HepG2 (cell line): Measurements from ENCODE around the gene SIK3. TPM values are rescaled to one million over a fixed set of nuclear protein-coding genes. Genes with fewer than 3 reads are reported as not detected.

Experiments used
- ATF7 ChIP-seq, 2 experiments: fragments of 450-650 bp in 1 of 2; sonication (generic) in 1 of 2; formaldehyde crosslinking in 1 of 2; IDR thresholded peaks; 2 replicates each; pipeline versions ENCODE4 v1.4.0 to v1.6.1; 2016 to 2020; ENCODE audit warnings: antibody characterized with exemption in 1 of 2, mild to moderate bottlenecking in 1 of 2, missing genetic modification reagents in 1 of 2
- CTCF ChIP-seq: sonication (generic); formaldehyde crosslinking; IDR thresholded peaks from 2 replicates; pipeline ENCODE4 v1.5.0; 2020; ENCODE audit warnings: mild to moderate bottlenecking, missing genetic modification reagents, moderate library complexity
- FOXM1 ChIP-seq: sonication (generic); formaldehyde crosslinking; IDR thresholded peaks from 2 replicates; pipeline ENCODE4 v1.5.0; 2020; ENCODE audit warnings: missing genetic modification reagents
- GMEB1 ChIP-seq: sonication (generic); formaldehyde crosslinking; IDR thresholded peaks from 2 replicates; pipeline ENCODE4 v1.5.1; 2020; ENCODE audit warnings: missing genetic modification reagents, mild to moderate bottlenecking, borderline replicate concordance
- HDAC1 ChIP-seq: sonication (generic); formaldehyde crosslinking; IDR thresholded peaks from 2 replicates; pipeline ENCODE4 v1.5.1; 2020; ENCODE audit warnings: mild to moderate bottlenecking, missing genetic modification reagents
- KLF12 ChIP-seq: sonication (generic); formaldehyde crosslinking; IDR thresholded peaks from 2 replicates; pipeline ENCODE4 v1.4.0; 2020; ENCODE audit warnings: missing genetic modification reagents, borderline replicate concordance
- MIXL1 ChIP-seq: IDR thresholded peaks from 2 replicates; pipeline ENCODE4 v1.6.1; 2016
- MTA3 ChIP-seq: sonication (generic); formaldehyde crosslinking; IDR thresholded peaks from 2 replicates; pipeline ENCODE4 v1.4.0; 2020; ENCODE audit warnings: missing genetic modification reagents
- PHB2 ChIP-seq: fragments of 450-650 bp; IDR thresholded peaks from 2 replicates; pipeline ENCODE4 v1.6.1; 2018; ENCODE audit not compliant: partially characterized antibody
- RXRA ChIP-seq: sonication (generic); formaldehyde crosslinking; IDR thresholded peaks from 2 replicates; pipeline ENCODE4 v1.5.1; 2020; ENCODE audit warnings: missing genetic modification reagents
- SMC3 ChIP-seq: IDR thresholded peaks from 2 replicates; pipeline ENCODE4 v1.6.1; 2011; ENCODE audit warnings: low read length, improper control_type of control experiment
- SNAPC2 ChIP-seq: sonication (generic); formaldehyde crosslinking; IDR thresholded peaks from 2 replicates; pipeline ENCODE4 v1.8.1; 2022; ENCODE audit warnings: mild to moderate bottlenecking, missing genetic modification reagents
- SNAPC5 ChIP-seq: sonication (generic); formaldehyde crosslinking; IDR thresholded peaks from 2 replicates; pipeline ENCODE4 v1.8.1; 2023; ENCODE audit warnings: mild to moderate bottlenecking, missing genetic modification reagents, borderline replicate concordance
- STAG1 ChIP-seq: sonication (generic); formaldehyde crosslinking; IDR thresholded peaks from 2 replicates; pipeline ENCODE4 v1.4.0; 2020; ENCODE audit warnings: missing genetic modification reagents
- THYN1 ChIP-seq: sonication (generic); formaldehyde crosslinking; IDR thresholded peaks from 2 replicates; pipeline ENCODE4 v1.8.1; 2023; ENCODE audit warnings: low read depth, mild to moderate bottlenecking, moderate library complexity, missing genetic modification reagents, borderline replicate concordance
- ZBTB38 ChIP-seq: sonication (generic); formaldehyde crosslinking; IDR thresholded peaks from 2 replicates; pipeline ENCODE4 v1.5.1; 2020; ENCODE audit warnings: mild to moderate bottlenecking, missing genetic modification reagents
- ZNF17 ChIP-seq: sonication (generic); formaldehyde crosslinking; IDR thresholded peaks from 2 replicates; pipeline ENCODE4 v1.5.0; 2020; ENCODE audit warnings: mild to moderate bottlenecking, missing genetic modification reagents
- ZNF292 ChIP-seq: sonication (generic); formaldehyde crosslinking; IDR thresholded peaks from 2 replicates; pipeline ENCODE4 v1.8.1; 2022; ENCODE audit warnings: mild to moderate bottlenecking, low read depth, missing genetic modification reagents, borderline replicate concordance
- ZNF562 ChIP-seq: sonication (generic); formaldehyde crosslinking; IDR thresholded peaks from 2 replicates; pipeline ENCODE4 v1.8.0; 2022; ENCODE audit warnings: missing genetic modification reagents, borderline replicate concordance
- polyA plus RNA-seq, 8 experiments: library from polyadenylated mRNA; depleted of rRNA in 3 of 8; stranded (reverse) in 7 of 8; unstranded in 1 of 8; fragments of >200 nt; fragmentation: Illumina TruSeq in 4 of 8; extraction: Trizol in 4 of 8; gene quantifications; 2 replicates each; pipeline versions ENCODE4 v1.2.1 to v1.2.3, GENCODE V29; 2011 to 2016; ENCODE audit warnings: low read depth in 4 of 8, missing spikeins in 1 of 8, mixed read lengths in 1 of 8; ENCODE audit not compliant: insufficient read depth in 1 of 8
- total RNA-seq, 5 experiments: library from RNA; depleted of rRNA; stranded (reverse); fragments of >200 nt; fragmentation: Illumina TruSeq; extraction: Trizol; gene quantifications; 2 replicates each; pipeline ENCODE4 v1.2.3, GENCODE V29; 2016; ENCODE audit warnings: low read depth in 1 of 5

SIK3 gene
- total and polyA plus RNA-seq, 2 of the 13 experiments (the other 11 are each of a cell fraction or from before 2014, with no cell fraction given) = 5.7 to 9.8 TPM

GRCh38 chr11:116879800-116880625 lies 218.2 kb downstream of the SIK3 start (continued):
- no peak for TF ChIP-seq GMEB1 (CRISPR knock-in tag)
- TF ChIP-seq MIXL1 (CRISPR knock-in tag) = peak; percentile 29; the same call in 1 of the 2 replicates
- TF ChIP-seq SNAPC2 (CRISPR knock-in tag) = no peak
- peak; percentile 90 for TF ChIP-seq STAG1 (CRISPR knock-in tag)
- TF ChIP-seq MTA3 = no peak
- no peak for TF ChIP-seq RXRA (CRISPR knock-in tag)
- no peak for TF ChIP-seq ZBTB38
- TF ChIP-seq ZNF292 = no peak
- no peak for TF ChIP-seq SNAPC5 (CRISPR knock-in tag)
- TF ChIP-seq ZNF562 = no peak
- no peak for TF ChIP-seq THYN1 (CRISPR knock-in tag)
- TF ChIP-seq SMC3 = peak; percentile 90
- TF ChIP-seq CTCF = peak; percentile 81
- no peak for TF ChIP-seq FOXM1
- no peak for TF ChIP-seq ATF7 (IDR thresholded peaks at IDR 0.05)
- no peak for TF ChIP-seq ATF7 (CRISPR knock-in tag; IDR thresholded peaks at IDR 0.05)
- no peak for TF ChIP-seq KLF12
- no peak for TF ChIP-seq HDAC1 (CRISPR knock-in tag)
- TF ChIP-seq ZNF17 (CRISPR knock-in tag) = no peak
- TF ChIP-seq PHB2 = no peak
